Measurements from ENCODE around the gene STK10.

DNA sequence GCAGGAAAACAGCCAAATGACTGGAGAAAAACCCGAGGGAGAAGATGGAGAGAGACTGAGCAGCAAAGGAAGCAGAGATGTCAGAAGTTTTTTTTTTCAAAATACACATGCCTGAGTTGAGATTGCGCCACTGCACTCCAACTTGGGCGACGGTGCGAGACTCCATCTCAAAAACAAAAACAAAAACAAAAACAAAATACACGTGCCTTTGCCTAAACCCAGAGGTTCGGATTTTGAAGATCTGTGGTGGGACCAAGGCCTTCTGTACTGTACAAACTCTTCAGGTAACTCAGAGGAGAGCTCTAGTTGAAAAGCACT is 142.8 kb downstream of the STK10 start:
- no peak for TF ChIP-seq POLR2A (IDR thresholded peaks at IDR 0.05)
- TF ChIP-seq, protein P1, sequence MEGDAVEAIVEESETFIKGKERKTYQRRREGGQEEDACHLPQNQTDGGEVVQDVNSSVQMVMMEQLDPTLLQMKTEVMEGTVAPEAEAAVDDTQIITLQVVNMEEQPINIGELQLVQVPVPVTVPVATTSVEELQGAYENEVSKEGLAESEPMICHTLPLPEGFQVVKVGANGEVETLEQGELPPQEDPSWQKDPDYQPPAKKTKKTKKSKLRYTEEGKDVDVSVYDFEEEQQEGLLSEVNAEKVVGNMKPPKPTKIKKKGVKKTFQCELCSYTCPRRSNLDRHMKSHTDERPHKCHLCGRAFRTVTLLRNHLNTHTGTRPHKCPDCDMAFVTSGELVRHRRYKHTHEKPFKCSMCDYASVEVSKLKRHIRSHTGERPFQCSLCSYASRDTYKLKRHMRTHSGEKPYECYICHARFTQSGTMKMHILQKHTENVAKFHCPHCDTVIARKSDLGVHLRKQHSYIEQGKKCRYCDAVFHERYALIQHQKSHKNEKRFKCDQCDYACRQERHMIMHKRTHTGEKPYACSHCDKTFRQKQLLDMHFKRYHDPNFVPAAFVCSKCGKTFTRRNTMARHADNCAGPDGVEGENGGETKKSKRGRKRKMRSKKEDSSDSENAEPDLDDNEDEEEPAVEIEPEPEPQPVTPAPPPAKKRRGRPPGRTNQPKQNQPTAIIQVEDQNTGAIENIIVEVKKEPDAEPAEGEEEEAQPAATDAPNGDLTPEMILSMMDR (IDR thresholded peaks at IDR 0.05 in 4 of 5, conservative IDR thresholded peaks at IDR 0.05 in 1 of 5), result no peak
